ENCODE measurements around the gene HS6ST2. TPM values are rescaled to one million over a fixed set of nuclear protein-coding genes. Genes with fewer than 3 reads are reported as not detected.

The HS6ST2 gene
- total RNA-seq, 2 experiments from 2014 or later: not detected

GRCh38 chrX:132961511-132961910 lies 3.1 kb upstream of the HS6ST2 start:
- TF ChIP-seq EZH2phosphoT487 (IDR thresholded peaks at IDR 0.05; ENCODE audit: borderline replicate concordance, low read depth, low read length) (no peak), CTCF (conservative IDR thresholded peaks at IDR 0.05; ENCODE audit: low read length) (no peak)
- H3K4me3 ChIP-seq (ENCODE audit: low read depth, low read length, poor library complexity, severe bottlenecking): no peak overlapping the region
- H3K27ac ChIP-seq (ENCODE audit: low read depth, low read length, poor library complexity, severe bottlenecking): no peak overlapping the region
- no peaks in the 10 kb centered on the region for H3K9me3 ChIP-seq (ENCODE audit: low read length)
- H3K79me2 ChIP-seq (ENCODE audit: insufficient read depth, low read depth, low read length): no peaks in the 10 kb centered on the region
- H2AFZ ChIP-seq (ENCODE audit: low read length): no peak overlapping the region
- BruUV-seq (replicated peaks): no TSS peak
- no peaks in the 10 kb centered on the region for H4K20me1 ChIP-seq (ENCODE audit: insufficient read depth, low read length)
- intact Hi-C loops (cut with micrococcal nuclease; ENCODE audit: unreplicated experiment): no loop called here
- DNase-seq (ENCODE audit: low spot score): no peak
- H3K9me2 ChIP-seq (ENCODE audit: insufficient read depth, low read length): no peaks in the 10 kb centered on the region
- POLR2A ChIA-PET: no interaction called here
- no peaks in the 10 kb centered on the region for H3K36me3 ChIP-seq (ENCODE audit: insufficient read depth, low read length)
- H3K4me2 ChIP-seq (ENCODE audit: low read length): no peak overlapping the region
- CTCF ChIA-PET (ENCODE audit: unreplicated experiment): no interaction called here
- H3K4me1 ChIP-seq (ENCODE audit: insufficient read depth, low read length, poor library complexity, severe bottlenecking): no peaks in the 10 kb centered on the region

GRCh38 chrX:132957211-132958090 lies 978 bp downstream of the HS6ST2 start:
- Histone ChIP-seq H3K4me2 (ENCODE audit: low read length) (no peak overlapping the region), H3K36me3 (ENCODE audit: insufficient read depth, low read length) (no peaks in the 10 kb centered on the region), H3K79me2 (ENCODE audit: insufficient read depth, low read depth, low read length) (no peaks in the 10 kb centered on the region), H2AFZ (ENCODE audit: low read length) (no peak overlapping the region), H3K4me3 (ENCODE audit: low read depth, low read length, poor library complexity, severe bottlenecking) (no peak overlapping the region), H3K9me3 (ENCODE audit: low read length) (no peaks in the 10 kb centered on the region), H3K27ac (ENCODE audit: low read depth, low read length, poor library complexity, severe bottlenecking) (no peak overlapping the region), H3K4me1 (ENCODE audit: insufficient read depth, low read length, poor library complexity, severe bottlenecking) (no peaks in the 10 kb centered on the region), H3K9me2 (ENCODE audit: insufficient read depth, low read length) (no peaks in the 10 kb centered on the region), H4K20me1 (ENCODE audit: insufficient read depth, low read length) (no peaks in the 10 kb centered on the region)
- CTCF ChIA-PET (ENCODE audit: unreplicated experiment): no interaction called here
- DNase-seq (ENCODE audit: low spot score): no peak
- intact Hi-C loops (cut with micrococcal nuclease; ENCODE audit: unreplicated experiment): no loop called here
- TF ChIP-seq CTCF (conservative IDR thresholded peaks at IDR 0.05; ENCODE audit: low read length) (no peak), EZH2phosphoT487 (IDR thresholded peaks at IDR 0.05; ENCODE audit: borderline replicate concordance, low read depth, low read length) (no peak)
- no TSS peak for BruUV-seq (replicated peaks)
- POLR2A ChIA-PET: interaction anchor here (0.6 kb wide), 1 partner anchor 521 kb away, joined by 6 read pairs; no protein-coding TSS in a partner anchor
